GM12878 (cell line): Measurements from ENCODE around the gene MYD88. TPM values are rescaled to one million over a fixed set of nuclear protein-coding genes. Genes with fewer than 3 reads are reported as not detected.

Source experiments
- ASH2L ChIP-seq: fragments of 300-600, 200-600 bp; sonication (generic); IDR thresholded peaks from 2 replicates; pipeline ENCODE4 v1.6.1; 2017; ENCODE audit warnings: low read depth, mild to moderate bottlenecking, borderline replicate concordance
- CEBPZ ChIP-seq: fragments of 150-350 bp; IDR thresholded peaks from 2 replicates; pipeline ENCODE4 v1.6.1; 2016; ENCODE audit warnings: low read depth, low read length
- FOXK2 ChIP-seq: fragments of 450-650 bp; IDR thresholded peaks from 2 replicates; pipeline ENCODE4 v1.6.1; 2017; ENCODE audit warnings: mild to moderate bottlenecking, moderate library complexity
- JUNB ChIP-seq: IDR thresholded peaks from 2 replicates; pipeline ENCODE4 v1.6.1; 2016; ENCODE audit warnings: antibody characterized with exemption, mild to moderate bottlenecking
- SIX5 ChIP-seq: IDR thresholded peaks from 2 replicates; pipeline ENCODE4 v1.6.1; 2011; ENCODE audit warnings: mild to moderate bottlenecking, low read depth, low read length, moderate library complexity; ENCODE audit not compliant: severe bottlenecking
- TBL1XR1 ChIP-seq: IDR thresholded peaks from 2 replicates; pipeline ENCODE4 v1.6.1; 2012; ENCODE audit warnings: low read depth, low read length, improper control_type of control experiment
- TCF12 ChIP-seq: IDR thresholded peaks from 2 replicates; pipeline ENCODE4 v1.6.1; 2011; ENCODE audit warnings: low read depth, mild to moderate bottlenecking, low read length
- TCF3 ChIP-seq: IDR thresholded peaks from 2 replicates; pipeline ENCODE4 v1.6.1; 2012; ENCODE audit warnings: low read depth, mild to moderate bottlenecking, low read length, borderline replicate concordance; ENCODE audit not compliant: insufficient read depth
- USF1 ChIP-seq: IDR thresholded peaks from 2 replicates; pipeline ENCODE4 v1.6.1; 2011; ENCODE audit warnings: borderline replicate concordance, low read depth, mild to moderate bottlenecking, moderate library complexity, mixed read lengths, low read length; ENCODE audit not compliant: insufficient read depth; ENCODE audit errors: extremely low read length
- polyA plus RNA-seq, 11 experiments: library from polyadenylated mRNA; depleted of rRNA in 4 of 11; unstranded in 6 of 11; stranded (reverse) in 5 of 11; fragments of >200 nt; fragmentation: Nextera tagmentation in 4 of 11; fragmentation: Illumina TruSeq in 1 of 11; extraction: Ambion mirVana in 4 of 11; extraction: Trizol in 1 of 11; gene quantifications; 1 replicate in 1 of 11; 2 replicates in 10 of 11; pipeline versions ENCODE4 v1.2.1 to v1.2.3, GENCODE V29; 2011 to 2016; ENCODE audit warnings: inconsistent platforms in 2 of 11, missing spikeins in 2 of 11, low read depth in 1 of 11
- total RNA-seq, 4 experiments: library from RNA; depleted of rRNA in 3 of 4; stranded (reverse); fragments of >200 nt in 3 of 4; fragmentation: Illumina TruSeq in 1 of 4; extraction: Trizol in 1 of 4; gene quantifications; 2 replicates each; pipeline versions ENCODE4 v1.2.1 to v1.2.3, GENCODE V29; 2013 to 2021

MYD88 gene
- total and polyA plus RNA-seq, 10 of the 15 experiments (the other 5 are each of a cell fraction or from before 2014, with no cell fraction given) = 5.5 to 84.8 (median 67.5) TPM

- TF ChIP-seq CEBPZ (no peak), ASH2L (no peak), TCF12 (no peak), USF1 (no peak), TCF3 (no peak), TBL1XR1 (no peak), JUNB (no peak), SIX5 (no peak), FOXK2 (no peak)
Observed at GRCh38 chr3:38147421-38147820, 9.0 kb downstream of the MYD88 start (continued).
